ENCODE measurements around the gene IL31.

IL31 gene

DNA sequence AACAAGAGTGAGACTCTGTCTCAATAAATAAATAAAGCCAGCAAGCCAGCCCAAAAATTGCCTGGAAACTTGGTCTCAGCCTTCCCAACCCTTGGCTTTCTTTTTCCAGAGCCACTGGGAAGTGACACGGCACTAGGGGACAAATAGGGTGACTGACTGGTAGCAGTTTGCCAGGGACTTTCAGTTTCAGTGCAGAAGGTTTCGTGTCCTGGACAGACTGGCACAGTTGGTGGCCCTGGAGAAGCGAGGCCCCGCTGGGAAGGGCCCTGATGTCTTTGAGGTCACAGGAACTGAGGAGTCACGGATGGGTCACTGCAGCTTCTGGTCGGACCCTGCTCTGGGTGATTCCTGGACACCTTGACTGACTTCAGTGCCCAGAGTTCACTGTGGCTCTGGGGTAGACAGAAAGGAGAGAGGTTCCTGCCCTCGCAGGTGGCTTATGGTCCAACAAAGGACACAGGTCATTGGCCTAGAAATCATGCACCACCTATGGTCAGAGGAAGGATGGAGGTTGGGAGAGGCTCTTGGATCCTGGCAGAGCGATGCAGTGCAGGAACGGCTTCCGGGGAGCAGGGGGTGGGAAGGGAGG lies 11.6 kb upstream of the IL31 start:
- no peaks in the 10 kb centered on the region for H3K4me1 ChIP-seq (ENCODE audit: low read length)
- no peaks in the 10 kb centered on the region for H3K79me2 ChIP-seq (ENCODE audit: low read length)
- H3F3A ChIP-seq (ENCODE audit: insufficient read depth, low read length), result no peaks in the 10 kb centered on the region
- no peak overlapping the region for H3K4me3 ChIP-seq (ENCODE audit: low read length)
- no peaks in the 10 kb centered on the region for H3K9me2 ChIP-seq (replicated peaks; ENCODE audit: insufficient read depth, low read length)
- DNase-seq, result no peak
- H2AFZ ChIP-seq (ENCODE audit: low read length), result no peak overlapping the region
- no peaks in the 10 kb centered on the region for H4K20me1 ChIP-seq (ENCODE audit: insufficient read depth, low read length)
- TF ChIP-seq EZH2phosphoT487 (IDR thresholded peaks at IDR 0.05; ENCODE audit: low read length) (no peak), CTCF (IDR thresholded peaks at IDR 0.05; ENCODE audit: low read length) (no peak), EZH2 (optimal IDR thresholded peaks at IDR 0.05; ENCODE audit: low read depth, low read length) (no peak)
- H3K27me3 ChIP-seq (replicated peaks; ENCODE audit: insufficient read depth, low read length), result no peaks in the 10 kb centered on the region
- H3K9me3 ChIP-seq (replicated peaks; ENCODE audit: insufficient read depth, low read length), result no peaks in the 10 kb centered on the region
- no peak overlapping the region for H3K27ac ChIP-seq (ENCODE audit: low read length)
- H3K9ac ChIP-seq (ENCODE audit: low read length), result no peak overlapping the region
- no peaks in the 10 kb centered on the region for H3K36me3 ChIP-seq (replicated peaks; ENCODE audit: insufficient read depth, low read length)
- H3K4me2 ChIP-seq (ENCODE audit: low read depth, low read length), result no peak overlapping the region

DNA sequence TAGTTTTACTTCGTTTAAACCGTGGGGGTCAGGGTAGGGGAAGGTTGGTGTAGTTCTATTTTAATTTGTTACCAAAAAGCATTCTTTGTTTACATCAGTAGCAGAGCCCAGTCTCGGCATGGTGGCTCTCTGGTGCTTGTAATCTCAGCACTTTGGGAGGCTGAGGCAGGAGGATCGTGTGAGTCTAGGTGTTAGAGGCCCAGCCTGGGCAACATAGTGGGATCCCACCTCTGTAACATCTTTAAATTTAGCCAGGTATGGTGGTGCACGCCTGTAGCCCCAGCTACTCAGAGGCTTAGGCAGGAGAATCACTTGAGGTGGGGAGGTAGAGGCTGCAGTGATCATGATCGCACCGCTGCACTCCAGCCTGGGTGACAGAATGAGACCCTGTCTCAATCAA lies 11.1 kb upstream of the IL31 start:
- no peaks in the 10 kb centered on the region for H3K36me3 ChIP-seq (replicated peaks; ENCODE audit: insufficient read depth, low read length)
- H3K9me2 ChIP-seq (replicated peaks; ENCODE audit: insufficient read depth, low read length), result no peaks in the 10 kb centered on the region
- H3K27me3 ChIP-seq (replicated peaks; ENCODE audit: insufficient read depth, low read length), result no peaks in the 10 kb centered on the region
- H3K4me2 ChIP-seq (ENCODE audit: low read depth, low read length), result no peak overlapping the region
- H3K4me1 ChIP-seq (ENCODE audit: low read length), result no peaks in the 10 kb centered on the region
- no peak overlapping the region for H3K4me3 ChIP-seq (ENCODE audit: low read length)
- H2AFZ ChIP-seq (ENCODE audit: low read length), result no peak overlapping the region
- no peak for DNase-seq
- no peaks in the 10 kb centered on the region for H3F3A ChIP-seq (ENCODE audit: insufficient read depth, low read length)
- H3K79me2 ChIP-seq (ENCODE audit: low read length), result no peaks in the 10 kb centered on the region
- no peak overlapping the region for H3K27ac ChIP-seq (ENCODE audit: low read length)
- no peak overlapping the region for H3K9ac ChIP-seq (ENCODE audit: low read length)
- no peak for TF ChIP-seq CTCF (IDR thresholded peaks at IDR 0.05; ENCODE audit: low read length)
- no peak for TF ChIP-seq EZH2phosphoT487 (IDR thresholded peaks at IDR 0.05; ENCODE audit: low read length)
- no peak for TF ChIP-seq EZH2 (optimal IDR thresholded peaks at IDR 0.05; ENCODE audit: low read depth, low read length)
- no peaks in the 10 kb centered on the region for H3K9me3 ChIP-seq (replicated peaks; ENCODE audit: insufficient read depth, low read length)
- no peaks in the 10 kb centered on the region for H4K20me1 ChIP-seq (ENCODE audit: insufficient read depth, low read length)

- Histone ChIP-seq H3K9me2 (replicated peaks; ENCODE audit: insufficient read depth, low read length) (no peaks in the 10 kb centered on the region), H3K9me3 (replicated peaks; ENCODE audit: insufficient read depth, low read length) (no peaks in the 10 kb centered on the region), H3K27ac (ENCODE audit: low read length) (no peak overlapping the region), H3K36me3 (replicated peaks; ENCODE audit: insufficient read depth, low read length) (no peaks in the 10 kb centered on the region), H3K79me2 (ENCODE audit: low read length) (no peaks in the 10 kb centered on the region), H3F3A (ENCODE audit: insufficient read depth, low read length) (no peaks in the 10 kb centered on the region), H3K4me1 (ENCODE audit: low read length) (no peaks in the 10 kb centered on the region), H4K20me1 (ENCODE audit: insufficient read depth, low read length) (no peaks in the 10 kb centered on the region), H3K9ac (ENCODE audit: low read length) (no peak overlapping the region), H3K4me3 (ENCODE audit: low read length) (no peak overlapping the region), H3K4me2 (ENCODE audit: low read depth, low read length) (no peak overlapping the region), H3K27me3 (replicated peaks; ENCODE audit: insufficient read depth, low read length) (no peaks in the 10 kb centered on the region), H2AFZ (ENCODE audit: low read length) (no peak overlapping the region)
- TF ChIP-seq EZH2 (optimal IDR thresholded peaks at IDR 0.05; ENCODE audit: low read depth, low read length), result no peak
- no peak for TF ChIP-seq CTCF (IDR thresholded peaks at IDR 0.05; ENCODE audit: low read length)
- no peak for TF ChIP-seq EZH2phosphoT487 (IDR thresholded peaks at IDR 0.05; ENCODE audit: low read length)
- no peak for DNase-seq
Measured at GRCh38 chr12:122184517-122184916, 10.5 kb upstream of the IL31 start.
